GM12878 (cell line): ENCODE data around the gene SLC49A4. TPM values are rescaled to one million over a fixed set of nuclear protein-coding genes. Genes with fewer than 3 reads are reported as not detected.

ENCODE experiments used
- ATAC-seq: fragments of 200-7000 bp; cut with Tn5 transposase; 3 replicates; pipeline ENCODE4 v1.9.1; 2020; ENCODE audit warnings: mild to moderate bottlenecking, moderate library complexity
- BruUV-seq: library from RNA; stranded (reverse); fragments of 400-500 nt; replicated peaks from 2 replicates; lab custom pipeline; 2021; lab: Mats Ljungman, UMichigan
- CTCF ChIA-PET: fragments of 300-600 bp; sonication (Branson Sonifier 250); formaldehyde crosslinking; extraction: SDS; loops from one replicate; lab custom pipeline; 2021; ENCODE audit warnings: inconsistent platforms; lab: Yijun Ruan, JAX
- POLR2A ChIA-PET: fragments of 350-600 bp; formaldehyde crosslinking; extraction: SDS; loops from one replicate; lab custom pipeline; 2021; ENCODE audit warnings: inconsistent platforms; lab: Charles Lee
- RAD21 ChIA-PET: fragments of 300-600 bp; sonication (Branson Sonifier 250); formaldehyde crosslinking; loops from one replicate; lab custom pipeline; 2023; ENCODE audit warnings: antibody characterized with exemption; ENCODE audit not compliant: unreplicated experiment; lab: Charles Lee
- SMC1A ChIA-PET: fragments of 300-600 bp; sonication (Branson Sonifier 250); formaldehyde crosslinking; loops from one replicate; lab custom pipeline; 2023; ENCODE audit not compliant: unreplicated experiment, uncharacterized antibody; lab: Charles Lee
- DNase-seq: peaks from one replicate; pipeline ENCODE4 v3.0.0-alpha.2; 2011; ENCODE audit warnings: low read depth, low spot score
- FAIRE-seq: peaks from 3 replicates; lab custom pipeline; 2011; peaks lifted over from hg19 to GRCh38; lab: Jason Lieb, UNC
- H2AFZ ChIP-seq: 2 replicates; pipeline ENCODE4 v1.6.0; 2011; ENCODE audit warnings: low read depth, low read length, control low read depth; ENCODE audit not compliant: control insufficient read depth
- H3K27ac ChIP-seq: 2 replicates; pipeline ENCODE4 v1.5.1; 2011; ENCODE audit warnings: control low read depth; ENCODE audit not compliant: control insufficient read depth, insufficient read depth
- H3K27me3 ChIP-seq, 2 experiments: replicated peaks in 1 of 2; 2 replicates each; pipeline versions ENCODE4 v1.6.0 to v1.6.1; 2011; ENCODE audit warnings: low read length in 1 of 2; ENCODE audit not compliant: control insufficient read depth in 2 of 2, insufficient read depth in 2 of 2
- H3K36me3 ChIP-seq, 2 experiments: 2 replicates each; pipeline ENCODE4 v1.5.1; 2011; ENCODE audit warnings: low read length in 1 of 2; ENCODE audit not compliant: control insufficient read depth in 2 of 2, insufficient read depth in 2 of 2
- H3K4me1 ChIP-seq: 2 replicates; pipeline ENCODE4 v1.6.1; 2011; ENCODE audit warnings: mild to moderate bottlenecking, low read length, moderate library complexity, mixed read lengths; ENCODE audit not compliant: control insufficient read depth, insufficient read depth
- H3K4me2 ChIP-seq: 2 replicates; pipeline ENCODE4 v1.6.0; 2011; ENCODE audit warnings: control low read depth; ENCODE audit not compliant: control insufficient read depth, insufficient read depth
- H3K4me3 ChIP-seq: fragments of 200-600 bp; sonication (generic); 2 replicates; pipeline ENCODE4 v1.5.1; 2016
- H3K79me2 ChIP-seq: 2 replicates; pipeline ENCODE4 v1.6.0; 2011; ENCODE audit warnings: low read length; ENCODE audit not compliant: control insufficient read depth, insufficient read depth
- H3K9ac ChIP-seq: 2 replicates; pipeline ENCODE4 v1.8.0; 2011; ENCODE audit warnings: low read length, control low read depth, mixed read lengths; ENCODE audit not compliant: control insufficient read depth, insufficient read depth
- H3K9me3 ChIP-seq: replicated peaks from 3 replicates; pipeline ENCODE4 v1.5.1; 2011; ENCODE audit warnings: mild to moderate bottlenecking, low read length; ENCODE audit not compliant: control insufficient read depth, insufficient read depth
- H4K20me1 ChIP-seq: 2 replicates; pipeline ENCODE4 v1.6.0; 2011; ENCODE audit not compliant: control insufficient read depth, insufficient read depth
- BHLHE40 ChIP-seq, 2 experiments: fragments of 450-650 bp in 1 of 2; IDR thresholded peaks; 2 replicates each; pipeline ENCODE4 v1.6.1; 2011 to 2017; ENCODE audit warnings: low read depth in 2 of 2, borderline replicate concordance in 1 of 2, improper control_type of control experiment in 1 of 2, low read length in 1 of 2, mild to moderate bottlenecking in 1 of 2
- E4F1 ChIP-seq: fragments of 450-650 bp; IDR thresholded peaks from 2 replicates; pipeline ENCODE4 v1.6.1; 2018; ENCODE audit warnings: borderline replicate concordance, mild to moderate bottlenecking; ENCODE audit not compliant: partially characterized antibody
- FOS ChIP-seq: IDR thresholded peaks from 3 replicates; pipeline ENCODE4 v1.6.1; 2011; ENCODE audit warnings: borderline replicate concordance; ENCODE audit not compliant: insufficient read length; ENCODE audit errors: extremely low read depth
- GATAD2B ChIP-seq: fragments of 450-650 bp; conservative IDR thresholded peaks from 2 replicates; pipeline ENCODE4 v1.6.1; 2017; ENCODE audit warnings: low read depth, mild to moderate bottlenecking, moderate library complexity
- PBX3 ChIP-seq: IDR thresholded peaks from 2 replicates; pipeline ENCODE4 v1.6.1; 2011; ENCODE audit warnings: mild to moderate bottlenecking, low read depth, low read length, moderate library complexity; ENCODE audit not compliant: insufficient replicate concordance
- PKNOX1 ChIP-seq: fragments of 450-650 bp; IDR thresholded peaks from 2 replicates; pipeline ENCODE4 v1.6.1; 2016; ENCODE audit warnings: mild to moderate bottlenecking
- PML ChIP-seq: IDR thresholded peaks from 2 replicates; pipeline ENCODE4 v1.6.1; 2012; ENCODE audit warnings: low read length, inconsistent platforms
- WGBS: methylation state at CpG from one replicate; pipeline ENCODE4 v1.1.6; 2016; ENCODE audit warnings: low lambda C conversion rate; ENCODE audit not compliant: insufficient replicate concordance, insufficient coverage; ENCODE audit errors: missing lambda C conversion rate; 5-methylcytosine and 5-hydroxymethylcytosine counted together
- in situ Hi-C: fragments of 300-500 bp; cut with MboI; formaldehyde crosslinking; loops from 9 replicates; pipeline ENCODE4 v1.14.3; 2018; ENCODE audit warnings: mixed read lengths
- intact Hi-C: fragments of 100-400 bp; cut with micrococcal nuclease; formaldehyde crosslinking; loops from one replicate; pipeline ENCODE4 v1.14.2; 2022; ENCODE audit not compliant: unreplicated experiment
- polyA plus RNA-seq, 11 experiments: library from polyadenylated mRNA; depleted of rRNA in 4 of 11; unstranded in 6 of 11; stranded (reverse) in 5 of 11; fragments of >200 nt; fragmentation: Nextera tagmentation in 4 of 11; fragmentation: Illumina TruSeq in 1 of 11; extraction: Ambion mirVana in 4 of 11; extraction: Trizol in 1 of 11; gene quantifications; 1 replicate in 1 of 11; 2 replicates in 10 of 11; pipeline versions ENCODE4 v1.2.1 to v1.2.3, GENCODE V29; 2011 to 2016; ENCODE audit warnings: inconsistent platforms in 2 of 11, missing spikeins in 2 of 11, low read depth in 1 of 11
- total RNA-seq, 4 experiments: library from RNA; depleted of rRNA in 3 of 4; stranded (reverse); fragments of >200 nt in 3 of 4; fragmentation: Illumina TruSeq in 1 of 4; extraction: Trizol in 1 of 4; gene quantifications; 2 replicates each; pipeline versions ENCODE4 v1.2.1 to v1.2.3, GENCODE V29; 2013 to 2021

SLC49A4 gene
- total and polyA plus RNA-seq, 10 of the 15 experiments (the other 5 are each of a cell fraction or from before 2014, with no cell fraction given) = 0.48 to 2.2 (median 1.4) TPM

GRCh38 chr3:122886946-122887345 lies 92.1 kb downstream of the SLC49A4 start (continued):
- no peak for TF ChIP-seq E4F1
- TF ChIP-seq PBX3 = no peak
- TF ChIP-seq BHLHE40 (IDR thresholded peaks at IDR 0.05; ENCODE audit: borderline replicate concordance in 1 of 2, low read depth in 2 of 2, low read length in 1 of 2) = no peak
- no peak for TF ChIP-seq PML
- no peak for TF ChIP-seq FOS

- ATAC-seq (peak; percentile 59), DNase-seq (peak; percentile 19), FAIRE-seq (no peak)
- POLR2A ChIA-PET = no interaction called here
- RAD21 ChIA-PET = no interaction called here
- Histone ChIP-seq H3K79me2 (no peaks in the 10 kb centered on the region), H3K4me3 (no peak overlapping the region), H3K9ac (no peak overlapping the region; the same call in 1 of the 2 replicates), H3K4me1 (peaks cover 15% of the 10 kb centered on the region), H3K9me3 (no peaks in the 10 kb centered on the region), H2AFZ (peak overlapping the region; percentile 11), H3K36me3 (no peaks in the 10 kb centered on the region), H3K27me3 (no peaks in the 10 kb centered on the region), H3K27ac (no peak overlapping the region), H3K4me2 (no peak overlapping the region), H4K20me1 (no peaks in the 10 kb centered on the region)
- SMC1A ChIA-PET = no interaction called here
- TF ChIP-seq PKNOX1 (peak; percentile 89), GATAD2B (no peak)
- CTCF ChIA-PET = no interaction called here
- intact Hi-C loops = no loop called here
- 34% methylated on average over 6 of the region's 6 CpGs for WGBS
- BruUV-seq = no TSS peak
- in situ Hi-C loops = no loop called here
Observed at GRCh38 chr3:122890077-122890719, 95.3 kb downstream of the SLC49A4 start.
